NT2/D1 (cell line): Measurements from ENCODE around the gene GRK2.
A peak's percentile ranks its signal among the peaks of the same experiment; 100 is the strongest.

Experiments used
- DNase-seq: peaks from one replicate; pipeline ENCODE4 v3.0.0-alpha.2; 2011; ENCODE audit warnings: low read depth, low spot score
- H3K27me3 ChIP-seq: 2 replicates; pipeline ENCODE4 v1.6.0; 2011; ENCODE audit warnings: mild to moderate bottlenecking; ENCODE audit not compliant: insufficient read length, insufficient read depth
- H3K36me3 ChIP-seq: 2 replicates; pipeline ENCODE4 v1.6.1; 2011; ENCODE audit warnings: mild to moderate bottlenecking, low read length, mixed read lengths; ENCODE audit not compliant: insufficient read depth, insufficient read length
- H3K4me1 ChIP-seq: 2 replicates; pipeline ENCODE4 v1.5.1; 2011; ENCODE audit not compliant: insufficient read depth, insufficient read length
- H3K4me3 ChIP-seq: 2 replicates; pipeline ENCODE4 v1.5.1; 2011; ENCODE audit warnings: low read depth; ENCODE audit not compliant: insufficient read length
- H3K9ac ChIP-seq: 2 replicates; pipeline ENCODE4 v1.6.0; 2011; ENCODE audit warnings: low read depth; ENCODE audit not compliant: insufficient read length
- H3K9me3 ChIP-seq: 2 replicates; pipeline ENCODE4 v1.5.1; 2011; ENCODE audit warnings: mild to moderate bottlenecking, low read length; ENCODE audit not compliant: insufficient read depth
- SUZ12 ChIP-seq: IDR thresholded peaks from 2 replicates; pipeline ENCODE4 v1.6.1; 2011; ENCODE audit not compliant: insufficient read length, insufficient read depth; ENCODE audit errors: extremely low read depth
- YY1 ChIP-seq: IDR thresholded peaks from 2 replicates; pipeline ENCODE4 v1.6.1; 2011; ENCODE audit not compliant: insufficient read length, insufficient read depth
- ZNF274 ChIP-seq: IDR thresholded peaks from 2 replicates; pipeline ENCODE4 v1.6.1; 2011; ENCODE audit warnings: mild to moderate bottlenecking, low read depth, low read length

The GRK2 gene

DNA sequence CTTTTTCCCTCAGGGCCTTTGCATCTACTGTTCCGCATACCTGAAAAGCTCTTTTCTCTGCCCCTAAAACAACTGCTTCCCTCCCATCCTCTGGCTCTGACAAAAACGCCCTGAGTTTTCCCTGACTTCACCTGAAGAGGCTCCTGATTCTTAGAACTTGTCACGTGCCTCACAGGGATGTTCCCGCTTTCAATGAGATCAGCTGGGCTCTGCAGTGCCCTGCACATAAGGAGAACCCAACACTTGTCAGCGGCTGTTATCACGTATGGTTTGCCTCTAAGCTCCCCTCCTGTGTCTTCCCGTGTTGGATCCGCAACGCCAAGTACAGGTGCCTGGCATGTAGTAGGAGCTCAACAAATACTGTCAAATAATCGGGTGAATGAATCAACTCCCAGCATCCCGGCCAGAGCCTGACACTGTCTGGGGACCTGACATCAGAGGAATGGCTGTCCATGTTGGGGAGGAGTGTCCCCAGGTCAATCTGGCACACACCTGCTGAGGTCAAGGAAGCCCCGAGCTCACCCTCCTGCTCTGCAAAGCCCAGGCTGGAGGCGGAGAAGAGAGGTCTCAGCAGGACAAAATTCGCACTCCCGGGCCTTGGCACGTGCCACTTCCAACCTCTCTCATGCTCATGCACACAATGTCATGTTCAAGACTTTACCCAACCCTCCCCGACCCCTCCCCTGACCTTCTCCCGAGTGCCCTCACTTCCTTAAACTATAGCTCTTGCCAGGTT, 4.2 kb upstream of the GRK2 start:
- no peak for TF ChIP-seq SUZ12
- TF ChIP-seq YY1: no peak
- no peak for TF ChIP-seq ZNF274
- Histone ChIP-seq H3K9ac (peak overlapping the region; percentile 39), H3K27me3 (peaks cover 26% of the 10 kb centered on the region), H3K9me3 (no peaks in the 10 kb centered on the region), H3K4me3 (no peak overlapping the region), H3K36me3 (peaks cover 9% of the 10 kb centered on the region), H3K4me1 (peaks cover 16% of the 10 kb centered on the region)
- DNase-seq: no peak

DNA sequence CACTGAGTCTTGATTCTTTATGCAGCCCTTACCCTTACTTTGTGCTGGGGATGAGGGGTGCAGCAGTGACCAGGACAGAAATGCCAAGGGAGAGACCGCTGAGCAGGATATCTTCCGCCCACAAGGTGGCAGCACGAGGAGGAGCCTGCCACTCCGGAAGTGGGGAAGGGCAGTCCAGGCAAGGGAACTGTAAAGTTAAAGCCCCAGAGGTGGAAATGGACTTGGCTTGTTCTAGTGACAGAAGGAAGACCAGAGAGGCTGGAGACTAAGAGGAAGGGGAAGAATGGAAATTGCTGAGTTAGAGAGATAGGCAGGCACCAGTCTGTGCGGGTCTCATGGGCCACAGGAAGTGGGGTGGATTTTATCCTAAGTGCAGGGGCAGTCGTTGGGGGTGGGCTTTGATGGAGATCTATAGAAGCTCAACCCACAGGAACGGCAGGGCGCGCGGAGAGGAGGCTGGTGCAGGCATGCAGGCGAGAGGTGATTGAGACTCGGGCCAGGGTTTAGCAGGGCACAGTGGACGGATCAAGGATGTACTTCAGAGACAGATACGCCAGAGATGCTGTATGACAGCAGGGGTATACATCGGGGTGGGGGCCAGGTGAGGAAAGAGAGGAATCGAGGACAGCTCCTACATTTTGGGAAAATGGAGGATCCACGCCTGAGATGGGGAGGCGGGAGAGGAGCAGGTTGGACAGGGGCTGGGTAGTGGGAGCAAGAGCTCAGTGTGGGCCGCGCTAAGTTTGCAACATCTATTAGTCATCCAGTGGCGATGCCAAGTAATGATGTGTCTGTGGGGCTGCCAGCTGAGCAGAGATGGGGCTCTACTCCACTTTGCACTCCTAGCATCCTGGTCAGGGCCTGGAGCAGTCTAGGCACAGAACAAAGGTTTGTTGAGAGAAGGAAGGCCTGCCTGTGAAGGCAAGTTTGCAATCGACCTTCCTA, 3.3 kb upstream of the GRK2 start:
- H3K4me1 ChIP-seq: peaks cover 22% of the 10 kb centered on the region
- H3K27me3 ChIP-seq: peaks cover 26% of the 10 kb centered on the region
- peaks cover 8% of the 10 kb centered on the region for H3K36me3 ChIP-seq
- H3K9ac ChIP-seq: peak overlapping the region; percentile 29
- DNase-seq: peak; percentile 77
- no peaks in the 10 kb centered on the region for H3K9me3 ChIP-seq
- TF ChIP-seq SUZ12 (no peak), YY1 (no peak), ZNF274 (no peak)
- H3K4me3 ChIP-seq: no peak overlapping the region

DNA sequence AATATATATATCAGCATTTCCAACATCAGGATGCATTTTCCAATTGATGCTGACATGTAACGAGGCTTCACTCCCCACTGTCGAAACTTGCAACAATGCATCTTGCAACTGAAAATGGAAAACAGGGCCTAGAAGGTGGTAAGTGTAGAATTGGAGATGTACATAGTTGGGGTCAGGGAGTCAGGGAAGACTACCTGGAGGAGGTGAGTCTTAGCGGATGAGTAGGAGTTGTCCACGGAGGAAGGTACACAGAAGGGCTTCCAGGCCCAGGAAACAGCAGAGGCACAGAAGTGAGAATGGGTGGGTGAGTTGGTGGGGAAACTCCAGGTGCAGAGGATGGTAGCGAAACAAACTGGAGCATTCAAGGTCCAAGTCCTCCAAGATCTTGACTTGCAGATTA, 2.0 kb upstream of the GRK2 start:
- peaks cover 21% of the 10 kb centered on the region for H3K36me3 ChIP-seq
- no peak for DNase-seq
- H3K9ac ChIP-seq: no peak overlapping the region
- no peaks in the 10 kb centered on the region for H3K9me3 ChIP-seq
- peaks cover 27% of the 10 kb centered on the region for H3K4me1 ChIP-seq
- peaks cover 26% of the 10 kb centered on the region for H3K27me3 ChIP-seq
- H3K4me3 ChIP-seq: no peak overlapping the region
- TF ChIP-seq SUZ12 (no peak), ZNF274 (no peak), YY1 (no peak)

DNA sequence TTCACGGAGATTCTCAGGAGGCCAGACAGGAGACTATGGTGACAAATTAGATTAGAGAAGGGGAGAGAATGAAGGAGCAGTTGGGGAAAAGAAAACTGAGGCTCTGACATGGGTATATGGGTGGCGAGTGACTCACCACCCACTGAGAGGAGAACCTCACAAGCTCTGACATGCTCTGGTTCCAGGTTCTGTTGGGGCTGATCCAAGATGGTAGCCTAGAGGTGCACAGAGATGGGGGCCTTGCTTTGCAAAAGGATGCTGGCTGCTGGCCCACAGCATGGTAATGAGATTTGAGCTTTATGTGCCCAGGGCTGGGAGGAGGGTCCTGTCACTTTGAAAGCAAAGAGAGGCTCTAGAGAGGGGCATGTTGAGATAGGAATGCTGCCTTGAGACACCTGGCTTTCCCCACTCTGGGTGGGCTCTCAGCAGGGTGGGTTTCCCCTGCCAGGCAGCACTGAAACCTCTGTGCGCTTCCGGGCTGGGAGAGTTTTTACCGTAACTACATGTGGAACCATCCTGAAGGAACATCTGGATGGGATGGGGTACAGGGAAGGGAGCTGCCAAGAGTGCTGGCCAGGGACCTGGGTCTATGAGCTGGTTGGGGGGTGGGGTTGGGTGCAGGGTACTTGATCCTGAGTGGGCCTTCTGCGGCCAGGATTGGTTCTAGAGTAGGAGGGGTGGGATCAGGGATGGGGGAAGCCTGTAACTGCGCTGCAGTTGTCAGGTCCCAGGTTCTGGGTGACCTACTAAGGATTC, 1.2 kb upstream of the GRK2 start:
- H3K4me1 ChIP-seq: peaks cover 35% of the 10 kb centered on the region
- H3K27me3 ChIP-seq: peaks cover 26% of the 10 kb centered on the region
- TF ChIP-seq YY1 (no peak), ZNF274 (no peak), SUZ12 (no peak)
- peaks cover 26% of the 10 kb centered on the region for H3K36me3 ChIP-seq
- no peaks in the 10 kb centered on the region for H3K9me3 ChIP-seq
- H3K4me3 ChIP-seq: no peak overlapping the region
- H3K9ac ChIP-seq: no peak overlapping the region
- no peak for DNase-seq

DNA sequence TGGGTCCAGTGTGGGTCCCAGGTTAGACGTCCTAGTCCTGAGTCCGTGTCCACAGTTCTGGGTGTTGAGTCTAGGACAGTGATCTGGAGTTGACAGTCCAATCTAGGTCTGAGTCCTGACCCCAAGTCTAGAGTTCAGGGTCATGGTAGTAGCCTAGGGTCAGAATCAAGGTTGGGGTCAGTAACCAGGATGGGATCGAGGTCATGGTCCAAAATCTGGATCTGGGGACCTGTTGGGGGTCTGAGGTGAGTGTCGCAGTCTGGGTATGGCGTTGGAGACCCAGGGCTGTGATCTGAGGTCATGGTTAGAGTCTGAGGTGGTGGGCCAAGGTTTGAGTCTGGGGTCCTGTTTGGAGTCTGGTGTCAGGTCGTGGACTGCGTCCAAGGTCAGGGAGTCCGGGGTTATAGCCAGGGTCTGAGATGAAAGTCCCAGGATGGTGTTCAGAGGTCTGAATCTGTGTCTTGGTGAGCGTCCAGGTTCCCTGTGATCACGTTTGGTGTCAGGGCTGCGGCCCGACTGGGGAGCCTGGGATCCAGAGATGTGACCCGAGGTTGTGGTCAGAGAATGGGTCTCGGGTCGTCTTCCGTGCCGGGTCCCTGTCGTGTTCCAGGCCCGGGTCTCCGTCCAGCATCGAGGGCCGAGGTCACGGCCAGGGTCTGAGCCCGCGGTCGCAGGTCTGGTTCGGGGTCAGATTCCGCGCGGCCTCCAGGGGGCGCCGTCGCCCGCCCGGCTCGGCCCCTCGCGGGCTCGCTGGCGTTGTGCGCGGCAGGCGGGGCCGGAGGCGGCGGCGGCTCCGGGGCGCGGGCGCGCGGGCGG, 432 bp upstream of the GRK2 start:
- peak overlapping the region; percentile 36 for H3K4me3 ChIP-seq
- H3K36me3 ChIP-seq: peaks cover 26% of the 10 kb centered on the region
- peaks cover 26% of the 10 kb centered on the region for H3K27me3 ChIP-seq
- peak; percentile 60 for DNase-seq
- peaks cover 38% of the 10 kb centered on the region for H3K4me1 ChIP-seq
- H3K9ac ChIP-seq: peak overlapping the region; percentile 84
- no peak for TF ChIP-seq ZNF274
- TF ChIP-seq SUZ12: no peak
- TF ChIP-seq YY1: no peak
- H3K9me3 ChIP-seq: no peaks in the 10 kb centered on the region

DNA sequence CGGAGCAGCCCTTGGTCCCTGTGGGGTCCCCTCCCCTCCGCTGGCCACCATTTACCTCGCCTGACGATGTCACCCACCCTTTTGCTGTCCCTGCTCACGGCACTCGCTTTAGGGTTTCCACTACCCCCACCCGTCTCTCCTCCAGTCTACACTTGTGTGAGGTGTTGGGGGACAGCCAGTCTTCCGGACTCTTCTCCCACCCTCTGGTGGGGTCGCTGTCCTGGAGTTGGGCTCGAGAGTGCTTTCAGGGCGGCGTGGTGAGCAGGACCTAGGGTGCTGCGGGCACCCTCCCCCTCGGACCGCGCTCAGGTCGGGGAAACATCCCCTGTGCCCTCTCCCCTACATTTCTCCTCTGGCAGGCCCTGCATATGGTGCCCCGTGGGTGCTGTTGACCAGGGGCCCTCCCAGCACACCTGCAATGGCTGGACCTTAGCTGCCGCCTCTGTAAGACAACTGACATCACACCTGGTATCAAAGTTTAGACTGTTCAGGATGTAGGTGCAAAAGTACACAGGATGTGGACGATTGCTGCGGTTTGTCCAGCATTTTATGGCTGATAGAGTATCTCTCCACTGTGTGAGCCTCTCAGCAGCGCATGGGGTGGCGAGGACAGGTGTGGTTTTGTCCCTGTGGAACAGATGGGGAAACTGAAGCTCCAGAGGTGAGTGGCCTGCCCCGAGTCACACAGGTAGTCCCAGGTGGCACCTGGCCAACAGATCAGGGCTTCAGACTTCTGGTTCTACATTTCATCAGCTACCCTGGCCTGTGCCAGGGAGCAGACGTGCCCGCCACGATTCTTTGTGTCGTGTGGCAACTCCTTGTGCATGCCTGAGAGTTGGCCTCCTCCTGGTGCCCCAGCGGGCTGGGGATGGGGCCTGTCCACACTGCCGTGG, 1.2 kb downstream of the GRK2 start:
- H3K4me3 ChIP-seq: peak overlapping the region; percentile 82
- no peak for DNase-seq

More for the DNA sequence above, 1.2 kb downstream of the GRK2 start:
- peaks cover 40% of the 10 kb centered on the region for H3K36me3 ChIP-seq
- H3K27me3 ChIP-seq: peaks cover 26% of the 10 kb centered on the region
- H3K4me1 ChIP-seq: peaks cover 42% of the 10 kb centered on the region
- TF ChIP-seq ZNF274 (no peak), SUZ12 (no peak), YY1 (no peak)
- peak overlapping the region; percentile 92 for H3K9ac ChIP-seq
- H3K9me3 ChIP-seq: no peaks in the 10 kb centered on the region
